MM.1S (cell line): ENCODE results near the gene EIF3I.

Source experiments
- CTCF ChIP-seq: fragments of 300-600 bp; sonication (generic); IDR thresholded peaks from 2 replicates; pipeline ENCODE4 v1.5.1; 2016; ENCODE audit warnings: antibody characterized with exemption, low read length, mixed read lengths
- EZH2 ChIP-seq: fragments of 300-600 bp; sonication (generic); optimal IDR thresholded peaks from 2 replicates; pipeline ENCODE3; 2017; ENCODE audit warnings: low read depth, mild to moderate bottlenecking, antibody characterized with exemption, low read length, mixed read lengths

- TF ChIP-seq CTCF (no peak), EZH2 (no peak)
Measured at GRCh38 chr1:32221581-32221979, 627 bp upstream of the EIF3I start.
